HTR-8/SVneo (cell line): ENCODE measurements around the gene TBC1D14.

Experiments used
- DNase-seq: peaks from one replicate; pipeline ENCODE4 v3.0.0; 2011; ENCODE audit warnings: low spot score, mixed read lengths; ENCODE audit not compliant: insufficient read length
- FAIRE-seq: peaks from 2 replicates; lab custom pipeline; 2011; peaks lifted over from hg19 to GRCh38; lab: Jason Lieb, UNC

Gene TBC1D14

GRCh38 chr4:7016086-7016485 lies 106.5 kb downstream of the TBC1D14 start:
- FAIRE-seq (no peak), DNase-seq (no peak)

DNA sequence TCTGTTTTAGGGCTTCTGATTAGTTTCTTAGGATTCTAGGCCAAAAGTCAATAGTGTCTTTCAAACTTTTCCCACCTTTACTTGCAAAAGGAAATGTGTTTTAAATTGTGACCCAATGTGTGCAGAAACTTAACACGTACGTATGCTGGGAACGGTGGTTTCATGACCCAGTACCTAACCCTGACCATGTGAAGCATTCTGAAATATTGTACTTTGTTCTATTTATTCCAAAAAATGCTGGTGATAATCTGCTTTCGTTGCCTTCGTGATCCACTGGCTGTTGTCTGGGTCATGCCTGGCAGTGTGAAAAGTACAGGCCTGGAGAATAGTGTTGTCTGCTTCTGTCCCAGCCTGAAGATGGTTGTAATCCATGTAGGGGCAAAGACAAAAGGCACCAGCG lies 106.9 kb downstream of the TBC1D14 start:
- FAIRE-seq (no peak), DNase-seq (no peak)

DNA sequence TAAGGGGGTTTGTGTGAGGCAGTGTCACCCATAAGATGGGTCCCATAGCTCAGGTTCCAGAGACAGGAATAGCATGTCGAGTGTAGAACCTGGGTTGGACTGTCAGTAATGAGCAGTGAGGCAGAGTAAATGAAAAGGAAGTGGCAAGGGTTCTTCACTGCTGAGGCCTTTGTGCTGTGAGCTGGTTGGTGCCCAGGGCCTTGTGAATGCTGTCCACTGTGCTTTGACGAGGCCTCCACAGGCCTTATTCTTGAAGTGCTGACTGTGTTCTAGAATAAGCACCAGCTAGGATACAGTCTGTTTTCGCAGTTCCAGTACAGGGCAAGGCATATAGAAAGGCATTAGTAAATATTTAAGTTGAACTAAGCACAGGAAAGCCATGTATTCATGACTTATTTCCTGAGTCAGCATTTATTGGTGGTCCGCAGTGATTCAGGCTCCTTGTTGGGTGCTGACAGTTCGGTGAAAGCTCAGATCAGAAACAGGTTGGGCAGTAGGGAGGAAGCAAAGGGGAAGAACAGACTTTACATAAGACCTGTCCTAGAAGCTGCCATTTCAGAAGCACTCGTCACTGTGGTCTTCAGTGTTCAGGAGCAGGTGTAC lies 107.9 kb downstream of the TBC1D14 start:
- DNase-seq = no peak
- FAIRE-seq = no peak

DNA sequence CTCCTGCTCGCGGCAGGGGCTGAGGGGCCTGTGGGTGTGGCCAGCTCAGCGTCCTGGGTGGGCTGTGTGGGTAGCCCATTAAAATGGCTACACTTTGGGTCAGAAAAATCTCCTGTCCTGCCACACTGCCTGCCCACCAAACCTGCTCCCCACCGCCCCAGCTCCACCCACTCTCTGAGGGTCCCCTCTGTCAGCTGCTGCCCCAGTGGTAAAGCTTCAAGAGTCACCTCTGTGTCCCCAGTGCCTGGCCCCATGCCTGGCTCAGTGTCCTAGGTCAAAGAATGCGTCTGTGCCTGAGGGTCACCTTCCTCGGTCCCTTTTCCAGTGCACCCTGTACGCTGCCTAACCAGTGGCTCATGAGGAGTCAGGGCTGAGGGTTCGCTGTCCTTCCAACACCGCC lies 108.7 kb downstream of the TBC1D14 start:
- no peak for DNase-seq
- FAIRE-seq = no peak

DNA sequence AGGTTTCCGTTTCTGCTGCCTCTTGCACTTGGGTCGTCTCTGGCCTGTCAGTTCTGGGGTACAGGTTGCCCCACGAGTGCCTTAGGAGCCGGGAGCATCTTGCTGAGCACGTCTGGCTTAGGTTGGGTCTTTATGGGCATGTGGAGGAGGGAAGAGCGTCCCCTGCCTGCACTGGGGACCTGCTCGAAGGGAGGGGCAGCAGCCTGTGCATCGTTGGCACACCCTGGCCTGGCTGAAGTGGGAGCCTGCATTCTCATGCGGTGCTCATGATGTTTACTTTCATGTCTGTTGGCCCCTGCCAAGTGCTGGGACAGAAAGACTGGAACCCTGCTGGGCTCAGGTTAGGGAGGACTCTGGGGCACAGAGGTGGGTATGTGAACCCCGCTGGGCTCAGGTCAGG lies 109.7 kb downstream of the TBC1D14 start:
- FAIRE-seq = no peak

GRCh38 chr4:7020290-7020689 lies 110.7 kb downstream of the TBC1D14 start:
- FAIRE-seq (peak; percentile 33), DNase-seq (no peak)

More for the DNA sequence above, 109.7 kb downstream of the TBC1D14 start:
- no peak for DNase-seq

DNA sequence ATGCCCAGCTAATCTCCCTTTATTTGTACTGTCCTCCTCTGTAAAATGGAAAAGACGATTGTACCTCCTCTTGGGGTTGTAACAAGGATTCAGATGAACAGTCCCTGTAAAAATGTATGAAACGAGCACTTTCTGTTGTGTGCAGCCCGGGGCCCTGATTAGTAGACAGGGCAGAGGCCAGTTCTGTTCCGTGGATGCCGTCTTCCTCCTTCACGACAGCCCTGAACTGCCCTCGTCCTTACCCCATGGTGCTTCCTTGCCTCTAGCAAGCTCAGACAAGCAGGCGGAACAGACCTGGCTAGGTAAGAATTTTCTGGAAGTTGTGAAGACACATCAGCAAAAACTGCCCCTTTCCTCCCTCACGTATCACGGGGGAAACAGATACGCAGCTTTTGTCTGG lies 111.2 kb downstream of the TBC1D14 start:
- DNase-seq (no peak), FAIRE-seq (no peak)

DNA sequence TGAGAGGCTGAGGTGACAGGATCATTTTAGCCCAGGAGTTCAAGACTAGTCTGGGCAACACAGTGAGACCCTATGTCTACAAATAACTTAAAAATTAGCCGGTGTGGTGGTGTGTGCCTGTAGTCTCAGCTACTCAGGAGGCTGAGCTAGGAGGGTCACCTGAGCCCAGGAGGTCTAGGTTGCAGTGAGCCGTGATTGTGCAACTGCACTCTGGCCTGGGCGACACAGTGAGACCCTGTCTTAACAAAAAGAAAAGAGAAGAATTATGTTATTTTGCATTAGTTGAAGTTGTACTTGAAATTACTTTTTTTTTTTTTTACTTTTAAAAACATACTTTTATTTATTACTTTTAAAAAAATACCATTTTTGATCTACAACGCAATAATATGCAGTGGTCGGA lies 111.7 kb downstream of the TBC1D14 start:
- DNase-seq = no peak
- FAIRE-seq = no peak

DNA sequence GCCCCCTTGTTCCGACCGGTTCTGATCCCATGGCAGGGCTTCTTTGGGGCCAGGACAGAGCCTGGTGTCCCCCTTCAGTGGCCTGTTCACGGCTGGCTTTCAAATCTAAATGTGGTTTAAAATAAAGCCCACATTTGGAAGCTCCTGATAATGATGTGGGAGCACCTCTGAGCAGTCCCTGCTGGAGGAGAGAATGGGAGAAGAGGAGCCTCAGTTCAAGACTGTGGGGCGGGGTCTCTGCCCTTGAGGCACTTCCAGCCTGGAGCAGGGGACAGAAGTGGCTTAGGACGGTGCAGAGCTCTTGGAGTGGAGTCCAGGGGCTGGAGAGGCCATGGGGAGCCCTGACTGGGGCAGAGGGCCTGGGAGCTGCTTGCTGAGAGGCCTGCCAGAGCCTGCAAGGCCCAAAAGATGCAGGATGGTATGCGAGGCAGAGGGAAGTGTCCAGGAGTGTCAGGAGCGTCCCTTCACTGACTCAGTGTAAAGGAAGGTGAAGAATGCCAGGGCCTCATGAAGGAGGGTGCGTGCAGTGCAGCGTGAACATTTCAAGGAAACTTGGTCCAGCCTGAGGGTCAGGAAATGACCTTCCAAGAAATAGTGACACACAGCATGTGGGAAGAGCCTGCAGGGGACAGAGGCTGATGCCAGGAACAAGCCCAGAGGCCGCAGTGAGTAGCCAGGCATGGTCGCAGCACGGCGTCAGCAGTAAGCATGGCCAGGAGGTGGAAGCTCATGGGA lies 112.5 kb downstream of the TBC1D14 start:
- DNase-seq = peak; percentile 90
- peak; percentile 98 for FAIRE-seq

DNA sequence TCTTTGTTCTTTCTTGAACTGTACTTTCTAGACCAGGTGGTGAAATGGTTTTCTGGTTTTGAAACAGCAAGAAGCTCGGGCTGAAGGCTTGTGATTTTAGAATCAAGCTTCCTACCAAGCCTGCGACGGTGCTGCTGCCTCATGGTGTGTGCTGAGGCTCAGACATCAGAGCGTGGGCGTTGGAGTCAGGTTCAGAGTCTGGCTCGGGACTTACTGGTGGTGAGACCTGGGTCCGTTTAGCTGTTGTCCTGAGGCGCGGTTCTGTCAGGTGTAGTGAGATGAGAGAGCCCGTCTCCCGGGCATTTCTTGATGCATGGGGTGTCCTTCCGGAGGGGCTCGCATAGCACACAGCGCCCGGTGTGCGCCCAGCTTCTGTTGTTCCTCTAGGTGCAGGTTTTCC lies 113.9 kb downstream of the TBC1D14 start:
- FAIRE-seq (no peak), DNase-seq (no peak)

GRCh38 chr4:7023901-7024300 lies 114.3 kb downstream of the TBC1D14 start:
- FAIRE-seq = no peak
- no peak for DNase-seq

GRCh38 chr4:7024336-7024890 lies 114.8 kb downstream of the TBC1D14 start:
- DNase-seq = no peak
- no peak for FAIRE-seq

- FAIRE-seq (no peak), DNase-seq (no peak)
These were observed 115.5 kb downstream of the TBC1D14 start for GRCh38 chr4:7025040-7025602.

DNA sequence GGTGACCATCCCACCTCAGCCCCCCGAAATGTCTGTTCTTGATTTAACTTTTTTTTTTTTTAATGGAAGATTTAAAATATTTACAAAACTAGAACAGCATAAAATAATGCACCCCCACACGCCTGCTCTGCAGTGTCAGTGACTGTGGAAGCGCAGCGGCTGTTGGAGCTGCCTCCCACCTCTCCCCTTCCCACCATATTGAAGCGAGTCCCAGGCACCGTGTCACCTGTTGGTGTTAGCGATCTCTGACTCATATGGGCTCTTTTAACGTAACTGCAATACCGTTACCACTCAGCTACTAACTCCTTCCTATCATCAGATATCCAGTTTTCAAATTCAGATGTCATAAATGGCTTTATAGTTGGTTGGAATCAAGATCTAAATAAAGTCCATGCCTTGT lies 116.5 kb downstream of the TBC1D14 start:
- DNase-seq (no peak), FAIRE-seq (no peak)

- DNase-seq (no peak), FAIRE-seq (no peak)
These were observed 117.7 kb downstream of the TBC1D14 start for GRCh38 chr4:7027284-7027683.

DNA sequence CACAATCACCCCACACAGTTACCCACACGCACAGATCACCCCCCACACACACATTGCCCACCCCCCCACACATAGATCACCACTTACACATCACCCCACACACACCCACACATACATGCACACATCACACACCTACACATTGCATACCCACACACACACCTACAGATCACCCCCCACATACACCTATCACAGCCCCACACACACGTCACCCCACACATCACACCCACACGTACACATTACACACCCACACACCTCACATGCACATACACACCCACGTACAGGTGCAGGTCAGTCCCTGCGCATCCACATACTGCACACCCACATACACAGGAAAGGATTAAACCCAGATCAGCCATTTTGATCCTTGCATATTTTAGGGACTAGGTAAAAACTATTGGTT lies 118.3 kb downstream of the TBC1D14 start:
- DNase-seq (no peak), FAIRE-seq (peak; percentile 94)

DNA sequence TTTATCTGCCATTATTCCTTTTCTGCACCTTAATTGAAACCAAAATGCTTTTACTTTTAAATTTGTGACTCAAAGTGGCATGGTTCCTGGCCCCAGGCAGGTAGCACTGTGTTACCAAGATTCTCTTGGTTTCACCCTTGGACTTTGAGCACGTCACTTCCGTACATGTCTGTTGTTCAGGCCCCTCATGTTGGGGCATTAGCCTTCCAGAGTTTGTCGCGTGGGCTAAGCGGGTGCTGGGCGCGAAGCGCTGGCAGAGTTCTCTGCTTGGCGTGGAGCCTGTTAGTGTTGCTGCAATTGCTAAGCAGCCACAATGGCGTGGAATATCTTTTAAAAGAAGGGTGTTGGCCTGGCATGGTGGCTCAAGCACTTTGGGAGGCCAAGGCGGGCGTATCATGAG lies 119.6 kb downstream of the TBC1D14 start:
- DNase-seq (no peak), FAIRE-seq (no peak)

GRCh38 chr4:7029921-7030320 lies 120.3 kb downstream of the TBC1D14 start:
- no peak for FAIRE-seq
- DNase-seq = no peak

DNA sequence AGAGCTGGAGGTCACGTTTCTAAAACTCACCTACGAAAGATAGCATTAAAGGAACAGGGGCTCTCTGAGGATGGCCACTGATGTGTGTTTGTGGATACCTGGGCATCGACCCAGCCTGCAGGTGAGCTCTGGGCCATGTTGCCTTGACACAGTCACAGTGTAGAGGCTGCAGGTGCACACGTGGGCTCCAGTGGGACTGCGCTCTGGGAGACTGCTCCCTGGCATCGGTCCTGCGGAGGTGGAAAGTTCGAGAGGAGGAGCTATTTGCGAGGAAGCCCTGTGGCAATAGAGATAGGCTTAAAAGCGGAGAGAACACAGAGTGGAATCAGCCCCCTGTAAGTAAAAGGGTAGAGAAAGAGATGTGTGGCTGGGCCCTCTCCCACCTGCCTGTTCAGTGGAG lies 121.2 kb downstream of the TBC1D14 start:
- FAIRE-seq = no peak
- no peak for DNase-seq

DNA sequence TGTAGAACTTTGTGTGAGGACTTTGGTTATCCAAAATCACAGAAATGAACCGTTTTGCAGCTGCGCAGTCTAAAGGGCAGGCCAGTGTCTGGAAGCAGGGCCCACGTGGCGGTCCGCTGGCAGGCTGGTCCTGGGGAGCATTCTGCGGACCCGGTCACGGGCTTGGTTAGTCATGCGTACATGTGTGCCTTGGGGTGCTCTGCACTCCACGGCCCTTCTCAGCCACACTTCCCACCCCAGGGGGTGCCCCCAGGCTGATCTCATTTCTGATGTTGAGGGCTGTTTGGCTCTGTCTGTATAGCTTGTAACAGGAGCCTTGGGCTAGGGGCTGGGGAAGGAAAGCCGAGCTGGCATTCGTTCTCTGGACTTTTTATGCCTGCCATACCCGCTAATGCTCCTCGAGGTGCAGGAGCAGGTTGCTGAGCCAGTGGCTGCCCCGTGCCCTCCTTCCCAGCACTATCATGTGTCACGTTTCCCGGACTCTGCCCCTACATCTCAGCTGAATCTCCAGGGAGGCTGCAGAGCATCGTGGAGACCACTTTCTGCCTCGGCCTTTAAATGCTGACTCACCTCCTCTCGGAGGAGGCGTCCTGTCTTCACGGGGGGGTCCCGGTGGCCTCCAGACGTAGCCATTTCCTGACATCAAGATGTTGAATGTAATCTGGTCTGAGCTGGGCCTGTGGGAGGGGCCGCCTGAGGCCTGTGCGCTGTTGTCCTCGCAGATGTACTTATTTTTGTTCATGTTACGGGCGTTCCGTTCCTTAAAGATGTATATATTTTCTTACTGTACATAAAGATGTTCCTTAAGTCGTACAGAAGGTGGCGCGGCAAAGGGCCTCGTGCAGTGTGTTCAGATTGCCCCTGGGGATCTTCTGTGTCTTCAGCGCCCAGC lies 122.2 kb downstream of the TBC1D14 start:
- FAIRE-seq = peak; percentile 79
- DNase-seq = peak; percentile 55
